ENCODE measurements around the gene SLC4A1.

SLC4A1 gene

DNA sequence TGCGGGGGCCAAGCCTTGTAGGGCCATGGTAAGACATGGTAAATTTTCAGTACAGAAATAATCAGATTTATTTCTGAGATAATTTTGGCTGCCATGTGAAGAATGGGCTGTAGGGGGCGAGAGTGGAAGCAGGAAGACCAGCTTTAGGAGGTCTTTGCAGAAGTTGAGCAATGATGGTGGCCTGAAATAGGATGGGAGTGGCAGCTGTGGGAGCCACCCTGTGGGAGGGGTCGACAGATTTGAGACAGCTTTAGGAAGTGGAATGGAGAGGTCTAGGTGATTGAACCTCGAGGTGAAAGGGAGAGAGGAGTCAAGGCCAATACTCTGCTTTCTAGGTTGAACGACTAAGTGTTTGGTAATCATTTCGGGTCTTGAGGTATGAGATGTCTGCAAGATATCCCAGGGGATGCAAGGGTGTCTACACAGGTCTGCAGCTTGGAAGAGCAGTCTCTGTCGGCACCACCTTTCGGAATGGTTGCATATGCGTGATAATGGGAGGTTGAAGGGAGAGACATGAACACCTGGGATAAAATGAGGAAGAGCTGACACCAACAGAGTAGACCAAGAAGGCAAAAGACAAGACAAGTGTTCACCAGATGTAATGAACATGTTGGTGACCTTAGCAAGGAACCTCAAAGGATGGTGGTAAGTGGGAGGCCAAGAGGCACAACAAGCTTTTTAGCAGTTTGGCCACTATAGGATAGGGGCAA, 64.0 kb downstream of the SLC4A1 start:
- peak; percentile 47 for DNase-seq

DNA sequence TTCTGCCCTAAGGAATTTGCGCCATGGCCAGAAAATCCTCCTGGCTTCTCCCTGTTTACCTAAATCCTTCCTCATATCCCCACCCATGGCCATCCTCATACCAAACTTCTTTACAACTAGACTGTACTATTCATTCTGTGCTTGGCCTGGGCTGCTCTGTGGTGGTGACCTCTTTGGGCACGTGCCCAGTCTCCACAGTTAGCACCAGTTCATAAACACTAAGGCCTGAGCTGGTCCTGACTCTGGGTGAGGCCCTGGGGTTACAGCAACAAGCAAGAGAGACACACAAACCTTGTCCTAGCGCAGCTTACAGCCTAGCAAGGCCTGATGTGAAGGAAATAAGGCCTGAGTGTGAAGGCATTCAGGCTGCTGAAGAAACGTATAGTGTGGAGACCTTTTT, 65.2 kb downstream of the SLC4A1 start:
- DNase-seq: no peak

DNA sequence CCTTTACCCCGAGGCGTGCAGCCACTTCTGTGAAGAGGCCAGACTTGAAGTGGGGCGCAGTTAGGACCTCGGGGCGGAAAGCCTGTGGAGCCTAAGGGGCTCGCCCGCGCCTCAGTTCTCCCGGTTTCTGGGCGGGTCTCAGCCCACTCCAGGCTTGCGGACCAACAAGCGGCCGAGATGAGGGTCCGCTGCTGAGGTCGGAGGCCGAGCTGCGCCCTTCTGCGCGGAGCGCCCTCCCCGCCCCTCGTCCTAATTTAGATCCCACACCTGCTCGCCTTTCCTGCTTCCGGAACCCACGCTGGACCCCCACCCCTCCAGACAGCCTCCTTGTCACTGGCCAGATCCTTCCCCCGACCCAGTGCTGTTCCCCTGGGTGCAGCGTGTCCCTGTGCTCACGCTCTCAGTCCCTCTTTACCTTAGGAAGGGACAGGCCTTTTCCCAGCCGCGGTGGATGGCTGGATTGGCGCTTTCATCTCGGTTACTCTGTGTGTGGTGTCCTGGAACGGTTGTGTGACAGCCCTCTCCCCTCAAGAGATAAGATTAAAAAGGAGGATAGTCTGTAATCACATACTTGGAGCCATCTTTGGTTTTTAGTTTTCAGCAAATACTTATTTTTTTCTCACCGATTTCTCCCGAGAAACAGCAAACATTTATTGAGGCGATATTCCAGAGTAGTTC, 67.3 kb downstream of the SLC4A1 start:
- no peak for DNase-seq

DNA sequence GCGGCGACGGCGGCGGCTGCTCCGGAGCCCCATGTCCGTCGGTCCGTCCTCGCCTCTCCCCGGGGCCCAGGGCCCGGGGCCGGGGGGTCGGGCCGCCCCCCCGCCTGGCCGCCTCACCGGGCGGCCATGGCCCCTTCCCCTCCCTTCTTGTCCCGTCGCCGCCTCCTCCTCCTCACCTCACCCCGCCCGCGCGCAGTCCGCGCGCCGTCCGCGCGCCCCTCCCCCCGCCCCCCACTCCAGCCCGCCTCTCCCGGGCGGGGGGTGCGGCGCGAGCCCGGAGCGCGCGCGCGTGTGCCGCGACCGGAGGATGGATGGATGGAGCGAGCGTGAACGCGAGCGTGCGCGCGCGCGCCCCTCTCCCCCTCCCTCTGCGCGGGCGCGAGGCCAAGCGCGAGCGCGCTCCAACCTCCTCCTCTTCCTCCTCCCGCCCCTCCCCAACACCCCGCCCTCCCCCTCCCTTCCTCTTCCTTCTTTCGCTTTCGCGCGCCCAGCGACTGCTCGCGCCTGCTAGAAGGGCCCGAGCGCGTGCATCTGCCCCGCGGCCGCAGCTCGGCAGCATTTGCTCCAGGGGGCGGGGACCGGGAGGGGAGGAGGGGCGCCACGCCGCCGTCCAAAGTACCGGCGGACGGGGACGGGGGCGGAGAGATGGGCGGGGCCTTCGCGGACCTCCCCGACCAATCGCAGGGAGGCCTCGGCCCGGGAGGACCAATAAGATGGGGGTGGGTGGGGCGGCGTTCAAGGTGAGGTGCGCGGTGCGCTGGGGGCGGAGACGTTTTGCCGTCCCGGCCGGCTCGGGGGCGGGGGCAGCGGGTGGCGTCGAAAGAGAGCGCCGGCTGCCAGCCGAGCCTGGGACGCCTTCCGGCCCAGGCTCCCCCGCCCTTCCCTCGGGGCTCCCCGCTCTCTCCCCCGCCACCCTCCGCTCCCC, 68.1 kb downstream of the SLC4A1 start, which contains the start of gene ATXN7L3:
Gene ATXN7L3 (minus strand): TSS at position 332 of the 925 bp plus-strand sequence. CDS start 1,814 bp downstream, outside the sequence.
- peak; percentile 99 for DNase-seq

DNA sequence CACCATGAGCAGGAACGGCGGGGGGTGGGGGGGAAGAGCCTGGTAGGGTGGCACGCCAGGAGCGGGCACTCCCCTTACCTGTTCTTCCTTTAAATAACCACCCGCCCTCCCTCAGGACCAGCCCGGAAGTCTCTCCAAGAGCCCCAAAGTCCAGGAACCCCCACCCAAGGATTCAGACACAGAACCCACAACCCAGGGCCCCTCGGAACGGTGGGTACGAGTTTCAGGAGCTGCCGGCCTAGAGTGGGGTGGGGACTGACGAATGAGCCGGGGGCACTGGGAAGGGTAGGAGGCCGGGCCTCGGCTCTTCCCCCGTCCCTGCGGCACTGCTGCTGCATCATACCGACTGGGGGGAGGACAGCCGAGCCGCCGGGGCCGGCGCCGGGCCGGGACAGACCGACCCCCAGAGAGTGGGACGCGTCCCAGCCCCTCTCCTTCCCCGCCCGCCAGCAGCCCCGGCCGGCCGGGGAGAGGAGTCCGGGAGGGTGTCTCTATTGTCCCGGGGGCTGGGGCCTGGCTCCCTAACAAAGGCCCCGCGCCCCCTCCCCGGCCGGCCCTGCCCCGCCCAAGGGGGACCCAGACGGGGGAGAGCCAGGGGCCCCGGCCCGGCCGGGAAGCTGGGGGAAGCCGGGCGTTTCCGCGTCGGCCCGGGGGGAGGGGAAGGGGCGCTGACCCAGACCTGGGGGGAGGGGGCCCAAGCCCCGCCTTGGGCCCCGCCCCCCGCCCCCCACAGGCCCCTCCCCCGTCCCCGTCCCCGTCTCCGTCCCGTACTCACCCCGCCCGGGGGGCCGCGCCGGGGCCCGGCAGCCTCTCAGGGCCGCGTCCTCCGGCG, 69.0 kb downstream of the SLC4A1 start:
- DNase-seq: peak; percentile 86
